HG02852 (cell line): ENCODE data around the gene MTA1.

Source experiments
- ATAC-seq: cut with Tn5 transposase; IDR thresholded peaks from one replicate; pipeline ENCODE4 v1.9.1; 2021; ENCODE audit warnings: mild to moderate bottlenecking, moderate library complexity; ENCODE audit not compliant: unreplicated experiment

Gene MTA1

DNA sequence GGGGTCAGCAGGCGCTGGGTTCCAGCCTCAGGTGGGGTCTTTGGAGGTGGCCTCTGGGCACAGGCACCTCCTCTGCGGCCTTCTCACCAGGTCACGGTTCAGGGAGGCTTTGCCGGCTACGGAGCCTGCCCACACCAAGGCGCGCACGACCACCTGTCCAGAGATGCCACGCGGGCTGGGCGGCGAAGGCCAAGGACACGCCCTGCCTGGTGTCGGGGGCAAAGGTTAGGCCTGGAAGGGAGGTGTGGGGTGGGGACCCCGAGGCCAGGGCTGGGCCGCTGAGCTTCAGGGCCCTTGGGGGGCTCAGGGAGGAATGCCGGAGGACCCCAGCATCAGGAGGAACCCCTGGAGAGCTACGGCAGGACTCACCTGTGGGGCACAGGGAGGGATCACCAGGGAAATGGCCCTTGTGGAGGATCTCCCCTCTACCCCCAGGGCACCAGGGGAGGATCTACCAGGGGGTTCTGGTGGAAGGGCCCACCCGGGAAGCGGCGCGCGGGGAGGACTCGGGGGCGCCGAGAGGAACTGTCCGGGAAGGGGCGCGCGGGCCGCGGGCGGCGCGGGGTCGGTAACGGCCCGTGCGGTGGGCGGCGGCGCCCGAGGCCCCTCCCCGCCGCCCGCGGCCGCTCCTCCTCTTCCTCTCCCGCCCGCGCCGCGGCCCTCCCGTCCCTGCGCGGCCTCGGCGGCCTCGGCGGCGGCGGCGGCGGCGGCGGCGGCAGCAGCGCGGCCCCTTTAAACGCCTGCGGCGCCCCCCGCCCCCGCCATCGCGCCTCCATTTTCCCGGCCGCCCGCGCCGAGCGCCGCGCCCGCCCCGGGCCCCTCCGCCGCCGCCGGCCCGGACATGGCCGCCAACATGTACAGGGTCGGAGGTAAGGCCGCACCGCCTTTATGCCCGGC is at the start of gene MTA1:
TSS of gene MTA1 (plus strand) at position 633 of the 897 bp plus-strand sequence. CDS start at position 842, 209 bp downstream.
- ATAC-seq: no peak

GRCh38 chr14:105374389-105374788 is 45.2 kb upstream of the MTA1 start:
- ATAC-seq: no peak

DNA sequence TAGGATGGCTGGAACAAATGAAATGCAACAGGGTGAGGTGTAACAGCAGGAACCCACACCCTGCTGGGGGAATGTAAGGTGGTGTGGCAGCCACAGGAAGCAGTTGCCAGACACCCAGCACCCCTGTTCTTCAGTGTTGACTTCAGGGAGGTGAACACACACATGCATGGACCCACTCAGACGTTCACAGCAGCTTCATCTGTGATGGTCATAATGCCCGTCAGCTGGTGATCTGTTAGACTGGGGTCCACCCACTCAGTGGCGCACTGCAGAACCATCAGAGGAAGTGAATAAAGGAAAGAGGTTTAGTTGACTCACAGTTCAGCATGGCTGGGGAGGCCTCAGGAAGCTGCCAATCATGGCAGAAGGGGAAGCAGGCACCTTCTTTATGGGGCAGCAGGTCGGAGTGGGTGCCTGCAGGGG is 44.0 kb upstream of the MTA1 start:
- ATAC-seq: no peak

DNA sequence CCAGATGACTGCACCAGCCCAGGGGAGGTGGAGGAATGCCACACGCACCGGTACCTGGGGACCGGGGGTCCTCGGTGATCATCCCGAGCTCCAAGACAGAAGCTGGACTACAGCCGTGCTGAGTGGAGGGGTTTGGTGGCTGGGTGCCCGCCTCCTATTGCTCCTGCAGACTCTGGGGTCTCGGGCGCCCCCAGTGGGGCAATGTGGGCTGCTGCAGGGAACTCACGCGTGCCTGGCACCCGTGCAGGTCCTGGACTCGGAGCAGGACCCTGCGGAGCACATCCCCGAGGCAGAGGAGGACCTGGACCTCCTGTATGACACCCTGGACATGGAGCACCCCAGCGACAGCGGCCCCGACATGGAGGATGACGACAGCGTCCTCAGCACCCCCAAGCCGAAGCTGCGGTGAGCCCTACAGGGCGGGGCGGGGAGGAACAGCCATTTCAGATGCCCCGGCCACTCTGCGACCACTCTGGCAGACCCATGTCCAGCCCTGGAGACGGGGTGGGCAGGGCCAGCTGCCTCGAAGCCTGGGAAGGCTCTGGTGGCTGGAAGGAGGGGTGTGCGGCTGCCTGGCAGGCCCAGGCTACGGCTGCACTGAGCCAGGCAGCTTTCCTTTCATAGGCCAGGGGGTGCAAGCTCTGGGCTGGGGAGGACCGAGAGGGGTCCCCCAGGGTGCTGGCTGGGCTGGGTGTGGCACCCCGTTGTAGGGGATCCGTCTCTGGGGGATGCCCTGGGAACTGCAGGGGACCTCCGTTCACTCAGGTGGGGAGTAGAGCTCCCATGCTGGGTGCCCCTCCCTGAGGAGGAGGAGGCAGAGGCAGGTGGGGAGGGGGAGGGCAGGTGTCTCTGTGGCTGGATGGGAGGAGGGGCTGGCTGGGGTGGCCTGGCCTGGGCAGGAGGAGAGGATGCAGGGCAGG is 42.8 kb upstream of the MTA1 start:
- no peak for ATAC-seq

GRCh38 chr14:105377555-105378182 is 42.0 kb upstream of the MTA1 start:
- no peak for ATAC-seq

GRCh38 chr14:105378199-105378598 is 41.4 kb upstream of the MTA1 start:
- ATAC-seq: no peak

DNA sequence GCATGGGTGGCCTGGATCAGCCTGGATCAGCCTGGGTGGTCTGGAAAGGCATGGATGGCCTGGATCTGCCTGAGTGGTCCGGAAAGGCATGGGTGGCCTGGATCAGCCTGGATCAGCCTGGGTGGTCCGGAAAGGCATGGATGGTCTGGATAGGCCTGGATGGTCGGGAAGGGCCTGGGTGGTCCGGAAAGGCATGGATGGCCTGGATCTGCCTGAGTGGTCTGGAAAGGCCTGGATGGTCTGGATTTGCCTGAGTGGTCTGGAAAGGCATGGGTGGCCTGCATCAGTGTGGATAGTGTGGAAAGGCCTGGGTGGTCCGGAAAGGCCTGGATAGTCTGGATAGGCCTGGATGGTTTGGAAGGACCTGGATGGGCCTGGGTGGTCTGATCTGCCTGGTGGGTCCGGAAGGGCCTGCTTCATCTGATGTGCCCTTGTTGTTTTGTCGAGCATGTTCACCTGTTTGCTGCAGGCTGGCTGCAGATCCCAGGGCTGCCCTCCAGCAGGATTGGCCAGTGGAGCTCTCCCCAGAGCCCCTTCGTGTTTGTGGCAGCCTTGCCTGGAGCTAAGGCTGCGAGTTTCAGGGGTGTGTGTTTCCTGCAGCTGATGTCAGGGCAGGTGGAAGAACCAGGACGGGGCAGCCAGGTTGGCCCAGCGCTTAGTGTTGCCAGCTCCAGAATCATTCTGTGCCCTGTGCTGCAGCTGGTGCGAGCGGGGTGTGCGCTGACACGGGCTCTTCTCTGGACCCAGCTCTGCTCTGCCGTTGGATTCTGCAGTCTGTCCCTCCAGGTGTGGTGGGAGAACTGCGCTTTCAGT is 40.5 kb upstream of the MTA1 start:
- ATAC-seq: no peak

DNA sequence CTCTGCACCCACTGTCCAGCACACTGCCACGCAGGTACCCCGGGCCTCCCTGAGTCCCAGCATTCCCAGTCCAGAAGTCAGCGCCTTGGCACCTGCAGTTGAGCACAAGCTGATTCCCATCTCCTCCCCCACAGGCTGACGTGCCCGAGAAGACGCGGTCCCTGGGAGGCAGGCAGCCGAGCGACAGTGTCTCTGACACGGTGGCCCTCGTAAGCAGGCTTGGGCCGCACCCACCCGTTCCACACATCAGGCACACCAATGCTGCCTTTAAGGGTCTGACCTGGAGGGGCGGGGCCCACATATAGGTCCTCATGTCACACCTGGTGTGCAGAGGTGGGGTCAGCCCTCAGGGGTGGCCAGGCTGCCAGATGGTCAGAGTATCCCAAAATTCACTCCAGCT is 39.7 kb upstream of the MTA1 start:
- ATAC-seq: no peak

GRCh38 chr14:105380756-105381155 is 38.9 kb upstream of the MTA1 start:
- ATAC-seq: no peak

DNA sequence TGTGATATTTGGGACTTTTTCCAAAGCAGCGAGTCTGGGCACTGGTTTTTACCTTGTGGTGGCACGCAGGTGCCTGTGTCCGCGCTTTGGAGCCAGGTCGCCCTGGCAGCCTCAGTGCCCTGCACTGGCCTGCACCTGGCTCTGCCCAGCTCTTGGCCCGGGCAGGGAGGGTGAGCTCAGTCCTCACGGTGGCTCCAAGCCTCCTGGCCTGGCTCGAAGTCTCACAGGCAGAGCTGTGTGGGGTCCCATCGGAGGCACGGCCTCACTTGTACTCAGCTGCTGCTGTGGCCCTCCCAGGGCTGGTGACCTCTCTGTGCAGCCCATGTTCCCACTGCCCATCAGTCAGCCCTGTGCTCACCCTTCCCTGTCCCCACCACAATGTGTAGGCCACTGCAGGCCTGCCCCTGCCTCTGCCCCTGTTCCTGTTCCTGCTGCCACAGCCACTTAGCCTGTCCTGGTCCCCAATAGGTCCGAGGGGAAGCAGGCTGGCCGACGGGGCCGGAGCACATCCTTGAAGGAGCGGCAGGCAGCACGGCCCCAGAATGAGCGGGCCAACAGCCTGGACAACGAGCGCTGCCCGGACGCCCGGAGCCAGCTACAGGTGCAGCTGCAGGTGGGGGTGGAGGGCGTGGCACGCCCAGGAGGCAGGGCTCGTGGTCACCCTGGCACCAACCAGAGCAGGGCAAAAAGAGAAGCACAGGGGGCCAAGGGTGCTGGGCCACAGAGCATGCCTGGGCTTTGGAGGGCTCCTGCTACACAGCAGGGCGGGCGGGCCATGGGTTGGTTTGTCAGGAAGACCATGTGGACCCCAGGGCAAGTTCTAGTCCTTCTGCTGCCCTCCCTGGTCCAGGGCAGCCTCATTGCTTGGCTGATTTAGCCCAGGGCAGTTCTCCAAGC is 37.9 kb upstream of the MTA1 start:
- ATAC-seq: no peak

DNA sequence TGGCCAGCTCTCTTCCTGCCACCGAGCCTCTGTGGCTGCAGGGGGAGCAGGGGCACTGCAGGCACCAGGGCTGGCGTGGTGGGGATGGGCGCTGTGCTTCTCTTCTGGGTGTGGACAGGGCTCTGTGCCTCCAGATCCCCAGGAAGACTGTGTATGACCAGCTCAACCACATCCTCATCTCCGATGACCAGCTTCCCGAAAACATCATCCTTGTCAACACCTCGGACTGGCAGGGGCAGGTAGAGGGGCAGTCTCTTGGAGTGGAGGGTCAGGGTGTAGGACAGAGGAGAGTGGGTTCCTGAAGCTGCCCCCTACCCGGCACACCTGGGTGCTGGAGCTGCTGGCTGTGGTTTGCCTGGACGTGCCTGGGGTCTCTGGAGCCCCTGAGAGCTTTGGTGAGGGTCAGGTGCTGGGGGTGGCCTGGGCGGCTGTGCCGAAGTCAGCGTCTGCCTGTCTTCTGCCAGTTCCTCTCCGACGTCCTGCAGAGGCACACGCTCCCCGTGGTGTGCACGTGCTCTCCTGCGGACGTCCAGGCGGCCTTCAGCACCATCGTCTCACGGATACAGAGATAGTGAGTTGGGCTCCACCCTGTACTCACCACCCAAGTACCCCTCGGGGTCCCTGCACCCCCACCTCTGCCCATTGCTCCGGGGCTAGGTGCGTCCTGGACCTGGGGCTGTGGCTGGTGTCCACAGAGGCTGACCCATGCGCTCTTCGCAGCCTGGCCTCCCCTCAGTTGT is 37.1 kb upstream of the MTA1 start:
- no peak for ATAC-seq

DNA sequence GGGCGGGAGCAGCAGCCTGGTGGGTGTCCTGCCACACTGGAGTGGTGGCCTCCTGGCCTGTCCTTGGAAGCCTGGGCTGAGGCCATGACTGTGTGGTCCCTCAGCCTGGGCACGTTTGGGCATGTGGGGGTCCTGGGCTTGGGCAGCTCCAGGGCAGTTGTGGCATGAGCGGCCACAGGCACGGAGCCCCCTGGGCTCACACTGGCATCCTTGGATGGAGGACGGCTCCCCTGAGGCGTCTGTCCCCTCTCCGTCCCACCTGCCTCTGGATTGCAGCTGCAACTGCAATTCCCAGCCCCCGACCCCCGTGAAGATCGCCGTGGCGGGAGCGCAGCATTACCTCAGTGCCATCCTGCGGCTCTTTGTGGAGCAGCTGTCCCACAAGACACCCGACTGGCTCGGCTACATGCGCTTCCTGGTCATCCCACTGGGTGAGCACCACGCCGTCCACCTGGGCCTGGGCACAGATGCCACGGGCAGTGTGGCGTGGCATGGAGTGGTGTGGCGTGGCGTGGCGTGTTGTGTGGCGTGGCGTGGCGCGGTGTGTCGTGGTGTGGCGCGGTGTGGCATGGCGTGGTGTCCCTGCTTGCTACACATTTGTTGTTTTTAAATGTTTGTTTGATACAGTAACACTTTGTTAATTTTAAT is 36.4 kb upstream of the MTA1 start:
- ATAC-seq: no peak

DNA sequence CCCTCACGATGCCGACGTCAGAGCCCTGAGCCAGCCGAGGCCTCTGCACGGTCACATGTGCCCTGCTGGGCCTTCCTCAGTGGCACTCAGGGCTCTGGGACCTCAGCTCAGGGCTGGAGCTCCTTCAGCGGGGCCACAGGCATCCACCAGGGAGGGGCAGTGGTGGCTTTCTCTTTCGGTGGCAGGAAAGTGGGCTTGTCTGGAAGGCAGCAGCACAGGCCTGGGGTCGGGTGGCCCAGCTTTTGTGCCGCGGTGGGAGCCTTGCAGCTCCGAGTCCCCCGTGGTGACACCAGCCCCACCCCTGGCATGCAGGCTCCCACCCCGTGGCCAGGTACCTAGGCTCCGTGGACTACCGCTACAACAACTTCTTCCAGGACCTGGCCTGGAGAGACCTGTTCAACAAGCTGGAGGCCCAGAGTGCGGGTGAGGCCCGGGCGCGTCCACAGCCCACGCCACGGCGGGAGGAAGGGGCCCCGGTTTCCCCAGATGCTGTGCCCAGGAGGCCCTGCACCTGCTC is 35.5 kb upstream of the MTA1 start:
- no peak for ATAC-seq

GRCh38 chr14:105384605-105385321 is 34.9 kb upstream of the MTA1 start:
- ATAC-seq: no peak

GRCh38 chr14:105385322-105385637 is 34.3 kb upstream of the MTA1 start:
- no peak for ATAC-seq

DNA sequence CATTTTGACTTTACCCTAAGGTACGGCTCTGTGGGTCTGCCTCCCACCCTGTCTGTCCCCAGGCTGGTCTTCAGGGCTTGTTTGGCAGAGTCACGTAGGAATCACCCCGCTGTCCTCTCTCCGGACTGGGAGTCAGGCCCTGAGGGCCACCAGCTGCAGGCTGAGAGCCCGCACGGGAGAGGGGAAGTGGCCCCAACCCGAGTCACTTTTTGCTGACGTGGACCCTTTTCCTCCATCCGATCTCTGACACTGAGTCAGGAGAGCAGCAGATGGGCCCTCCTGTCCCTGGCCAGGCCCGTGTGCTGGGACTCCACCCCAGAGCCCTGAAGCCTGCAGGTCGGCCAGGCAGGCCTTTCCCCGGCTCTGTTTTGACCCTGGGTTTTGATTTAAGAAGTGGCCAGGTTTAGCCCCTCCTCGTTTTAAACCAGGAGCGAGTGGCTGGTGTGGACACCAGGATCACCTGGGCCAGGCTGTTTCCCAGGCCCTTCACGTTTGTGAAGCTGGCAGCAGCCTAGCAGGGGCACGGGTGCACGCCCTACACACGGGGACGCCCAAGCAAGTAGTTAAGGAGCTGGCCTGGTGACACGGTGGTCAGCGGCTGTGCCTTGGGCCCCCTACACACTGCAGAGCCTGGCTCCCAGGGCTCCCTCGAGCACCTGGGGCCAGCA is 33.8 kb upstream of the MTA1 start:
- ATAC-seq: no peak
